Measurements from ENCODE around the gene ACADM. TPM values are rescaled to one million over a fixed set of nuclear protein-coding genes. Genes with fewer than 3 reads are reported as not detected.
"Not testable (repeated sequence)": the region's sequence is repeated elsewhere in the genome, so short reads cannot be mapped to it uniquely, and the experiment has no call there.

The ACADM gene
- total and polyA plus RNA-seq, 2 experiments from 2014 or later = 37.7 to 52.8 TPM

GRCh38 chr1:75808921-75809320 is 84.4 kb downstream of the ACADM start (continued):
- TF ChIP-seq ZNF331 (CRISPR knock-in tag; IDR thresholded peaks at IDR 0.05; ENCODE audit: low read depth) (no peak), POLR2AphosphoS5 (IDR thresholded peaks at IDR 0.05; ENCODE audit: low read depth) (no peak), ZNF114 (CRISPR knock-in tag; IDR thresholded peaks at IDR 0.05) (no peak)

DNA sequence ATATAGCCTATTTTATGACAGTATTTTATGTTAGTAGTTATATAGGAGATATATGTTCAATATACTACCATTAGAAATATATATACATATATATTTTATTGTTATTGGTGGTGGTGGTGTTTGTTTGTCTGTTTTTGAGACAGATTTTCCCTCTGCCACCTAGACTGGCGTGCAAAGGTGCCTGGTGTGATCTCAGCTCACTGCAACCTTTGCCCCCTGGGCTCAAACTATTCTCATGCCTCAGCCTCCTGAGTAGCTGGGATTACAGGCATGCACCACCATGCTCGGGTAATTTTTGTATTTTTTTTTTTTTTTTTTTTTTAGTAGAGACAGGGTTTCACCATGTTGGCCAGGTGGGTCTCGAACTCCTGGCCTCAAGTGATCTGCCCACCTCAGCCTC is 85.6 kb downstream of the ACADM start:
- not testable (repeated sequence) for H3K27ac ChIP-seq (ENCODE audit: low read depth); H3K4me1 Mint-ChIP-seq; H2AFZ ChIP-seq; DNase-seq (ENCODE audit: low spot score); H3K4me3 Mint-ChIP-seq; H4K20me1 ChIP-seq (replicated peaks; ENCODE audit: insufficient read depth); H3K79me2 ChIP-seq (replicated peaks; ENCODE audit: insufficient read depth); ATAC-seq; H3K9me3 Mint-ChIP-seq; H3K27ac Mint-ChIP-seq; H3K36me3 ChIP-seq (ENCODE audit: insufficient read depth); H3K4me3 ChIP-seq; H3K27me3 Mint-ChIP-seq (ENCODE audit: insufficient read depth, low read depth, poor library complexity); H3K36me3 Mint-ChIP-seq (ENCODE audit: low read depth); H3K4me1 ChIP-seq (ENCODE audit: insufficient read depth); H3F3A ChIP-seq (replicated peaks; ENCODE audit: low read depth); H3K4me2 ChIP-seq; H3K27me3 ChIP-seq (ENCODE audit: insufficient read depth); H3K9me2 ChIP-seq (ENCODE audit: insufficient read depth)

- no peaks in the 10 kb centered on the region for H3K4me1 ChIP-seq (ENCODE audit: insufficient read depth)
- Mint-ChIP-seq H3K9me3 (no peaks in the 10 kb centered on the region), H3K4me3 (no peak overlapping the region), H3K4me1 (no peaks in the 10 kb centered on the region), H3K36me3 (ENCODE audit: low read depth) (no peaks in the 10 kb centered on the region), H3K27me3 (ENCODE audit: insufficient read depth, low read depth, poor library complexity) (no peaks in the 10 kb centered on the region), H3K27ac (no peak overlapping the region)
- DNase-seq (ENCODE audit: low spot score) (no peak), ATAC-seq (no peak)
- H3K9me2 ChIP-seq (ENCODE audit: insufficient read depth) = no peaks in the 10 kb centered on the region
- H3K4me2 ChIP-seq = no peak overlapping the region
- no peak overlapping the region for H3K4me3 ChIP-seq
- H3K27me3 ChIP-seq (ENCODE audit: insufficient read depth) = no peaks in the 10 kb centered on the region
- no peaks in the 10 kb centered on the region for H3K36me3 ChIP-seq (ENCODE audit: insufficient read depth)
- H4K20me1 ChIP-seq (replicated peaks; ENCODE audit: insufficient read depth) = no peaks in the 10 kb centered on the region
- H2AFZ ChIP-seq = no peak overlapping the region
- H3K27ac ChIP-seq (ENCODE audit: low read depth) = no peak overlapping the region
- no peaks in the 10 kb centered on the region for H3K79me2 ChIP-seq (replicated peaks; ENCODE audit: insufficient read depth)
- no peaks in the 10 kb centered on the region for H3F3A ChIP-seq (replicated peaks; ENCODE audit: low read depth)
- TF ChIP-seq ZNF331 (CRISPR knock-in tag; IDR thresholded peaks at IDR 0.05; ENCODE audit: low read depth) = no peak
- TF ChIP-seq NANOG (IDR thresholded peaks at IDR 0.05; ENCODE audit: borderline replicate concordance) = no peak
- TF ChIP-seq ZNF114 (CRISPR knock-in tag; IDR thresholded peaks at IDR 0.05) = no peak
- TF ChIP-seq CREB1 (CRISPR knock-in tag; IDR thresholded peaks at IDR 0.05; ENCODE audit: low read depth) = no peak
- no peak for TF ChIP-seq EZH2 (IDR thresholded peaks at IDR 0.05; ENCODE audit: low read depth, unreplicated experiment)
- no peak for TF ChIP-seq ETS1 (IDR thresholded peaks at IDR 0.05)
- TF ChIP-seq, protein P1, sequence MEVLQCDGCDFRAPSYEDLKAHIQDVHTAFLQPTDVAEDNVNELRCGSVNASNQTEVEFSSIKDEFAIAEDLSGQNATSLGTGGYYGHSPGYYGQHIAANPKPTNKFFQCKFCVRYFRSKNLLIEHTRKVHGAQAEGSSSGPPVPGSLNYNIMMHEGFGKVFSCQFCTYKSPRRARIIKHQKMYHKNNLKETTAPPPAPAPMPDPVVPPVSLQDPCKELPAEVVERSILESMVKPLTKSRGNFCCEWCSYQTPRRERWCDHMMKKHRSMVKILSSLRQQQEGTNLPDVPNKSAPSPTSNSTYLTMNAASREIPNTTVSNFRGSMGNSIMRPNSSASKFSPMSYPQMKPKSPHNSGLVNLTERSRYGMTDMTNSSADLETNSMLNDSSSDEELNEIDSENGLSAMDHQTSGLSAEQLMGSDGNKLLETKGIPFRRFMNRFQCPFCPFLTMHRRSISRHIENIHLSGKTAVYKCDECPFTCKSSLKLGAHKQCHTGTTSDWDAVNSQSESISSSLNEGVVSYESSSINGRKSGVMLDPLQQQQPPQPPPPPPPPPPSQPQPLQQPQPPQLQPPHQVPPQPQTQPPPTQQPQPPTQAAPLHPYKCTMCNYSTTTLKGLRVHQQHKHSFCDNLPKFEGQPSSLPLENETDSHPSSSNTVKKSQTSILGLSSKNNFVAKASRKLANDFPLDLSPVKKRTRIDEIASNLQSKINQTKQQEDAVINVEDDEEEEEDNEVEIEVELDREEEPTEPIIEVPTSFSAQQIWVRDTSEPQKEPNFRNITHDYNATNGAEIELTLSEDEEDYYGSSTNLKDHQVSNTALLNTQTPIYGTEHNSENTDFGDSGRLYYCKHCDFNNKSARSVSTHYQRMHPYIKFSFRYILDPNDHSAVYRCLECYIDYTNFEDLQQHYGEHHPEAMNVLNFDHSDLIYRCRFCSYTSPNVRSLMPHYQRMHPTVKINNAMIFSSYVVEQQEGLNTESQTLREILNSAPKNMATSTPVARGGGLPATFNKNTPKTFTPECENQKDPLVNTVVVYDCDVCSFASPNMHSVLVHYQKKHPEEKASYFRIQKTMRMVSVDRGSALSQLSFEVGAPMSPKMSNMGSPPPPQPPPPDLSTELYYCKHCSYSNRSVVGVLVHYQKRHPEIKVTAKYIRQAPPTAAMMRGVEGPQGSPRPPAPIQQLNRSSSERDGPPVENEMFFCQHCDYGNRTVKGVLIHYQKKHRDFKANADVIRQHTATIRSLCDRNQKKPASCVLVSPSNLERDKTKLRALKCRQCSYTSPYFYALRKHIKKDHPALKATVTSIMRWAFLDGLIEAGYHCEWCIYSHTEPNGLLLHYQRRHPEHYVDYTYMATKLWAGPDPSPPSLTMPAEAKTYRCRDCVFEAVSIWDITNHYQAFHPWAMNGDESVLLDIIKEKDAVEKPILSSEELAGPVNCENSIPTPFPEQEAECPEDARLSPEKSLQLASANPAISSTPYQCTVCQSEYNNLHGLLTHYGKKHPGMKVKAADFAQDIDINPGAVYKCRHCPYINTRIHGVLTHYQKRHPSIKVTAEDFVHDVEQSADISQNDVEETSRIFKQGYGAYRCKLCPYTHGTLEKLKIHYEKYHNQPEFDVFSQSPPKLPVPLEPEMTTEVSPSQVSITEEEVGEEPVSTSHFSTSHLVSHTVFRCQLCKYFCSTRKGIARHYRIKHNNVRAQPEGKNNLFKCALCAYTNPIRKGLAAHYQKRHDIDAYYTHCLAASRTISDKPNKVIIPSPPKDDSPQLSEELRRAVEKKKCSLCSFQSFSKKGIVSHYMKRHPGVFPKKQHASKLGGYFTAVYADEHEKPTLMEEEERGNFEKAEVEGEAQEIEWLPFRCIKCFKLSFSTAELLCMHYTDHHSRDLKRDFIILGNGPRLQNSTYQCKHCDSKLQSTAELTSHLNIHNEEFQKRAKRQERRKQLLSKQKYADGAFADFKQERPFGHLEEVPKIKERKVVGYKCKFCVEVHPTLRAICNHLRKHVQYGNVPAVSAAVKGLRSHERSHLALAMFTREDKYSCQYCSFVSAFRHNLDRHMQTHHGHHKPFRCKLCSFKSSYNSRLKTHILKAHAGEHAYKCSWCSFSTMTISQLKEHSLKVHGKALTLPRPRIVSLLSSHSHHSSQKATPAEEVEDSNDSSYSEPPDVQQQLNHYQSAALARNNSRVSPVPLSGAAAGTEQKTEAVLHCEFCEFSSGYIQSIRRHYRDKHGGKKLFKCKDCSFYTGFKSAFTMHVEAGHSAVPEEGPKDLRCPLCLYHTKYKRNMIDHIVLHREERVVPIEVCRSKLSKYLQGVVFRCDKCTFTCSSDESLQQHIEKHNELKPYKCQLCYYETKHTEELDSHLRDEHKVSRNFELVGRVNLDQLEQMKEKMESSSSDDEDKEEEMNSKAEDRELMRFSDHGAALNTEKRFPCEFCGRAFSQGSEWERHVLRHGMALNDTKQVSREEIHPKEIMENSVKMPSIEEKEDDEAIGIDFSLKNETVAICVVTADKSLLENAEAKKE (CRISPR knock-in tag; IDR thresholded peaks at IDR 0.05) = no peak
- no peak for TF ChIP-seq POLR2AphosphoS5 (IDR thresholded peaks at IDR 0.05; ENCODE audit: low read depth)
- no peak for TF ChIP-seq EZH2phosphoT487 (IDR thresholded peaks at IDR 0.05; ENCODE audit: unreplicated experiment)
- TF ChIP-seq, protein P2, sequence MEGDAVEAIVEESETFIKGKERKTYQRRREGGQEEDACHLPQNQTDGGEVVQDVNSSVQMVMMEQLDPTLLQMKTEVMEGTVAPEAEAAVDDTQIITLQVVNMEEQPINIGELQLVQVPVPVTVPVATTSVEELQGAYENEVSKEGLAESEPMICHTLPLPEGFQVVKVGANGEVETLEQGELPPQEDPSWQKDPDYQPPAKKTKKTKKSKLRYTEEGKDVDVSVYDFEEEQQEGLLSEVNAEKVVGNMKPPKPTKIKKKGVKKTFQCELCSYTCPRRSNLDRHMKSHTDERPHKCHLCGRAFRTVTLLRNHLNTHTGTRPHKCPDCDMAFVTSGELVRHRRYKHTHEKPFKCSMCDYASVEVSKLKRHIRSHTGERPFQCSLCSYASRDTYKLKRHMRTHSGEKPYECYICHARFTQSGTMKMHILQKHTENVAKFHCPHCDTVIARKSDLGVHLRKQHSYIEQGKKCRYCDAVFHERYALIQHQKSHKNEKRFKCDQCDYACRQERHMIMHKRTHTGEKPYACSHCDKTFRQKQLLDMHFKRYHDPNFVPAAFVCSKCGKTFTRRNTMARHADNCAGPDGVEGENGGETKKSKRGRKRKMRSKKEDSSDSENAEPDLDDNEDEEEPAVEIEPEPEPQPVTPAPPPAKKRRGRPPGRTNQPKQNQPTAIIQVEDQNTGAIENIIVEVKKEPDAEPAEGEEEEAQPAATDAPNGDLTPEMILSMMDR (conservative IDR thresholded peaks at IDR 0.05; ENCODE audit: low read depth in 2 of 2) = no peak
- no peak for TF ChIP-seq STAT1 (IDR thresholded peaks at IDR 0.05; ENCODE audit: unreplicated experiment)
Observed at GRCh38 chr1:75811211-75811981, 86.9 kb downstream of the ACADM start.
